ENCODE measurements around the gene PTPN3.

The PTPN3 gene

GRCh38 chr9:109442716-109443115, 55.4 kb downstream of the PTPN3 start:
- no peak overlapping the region for H2AFZ ChIP-seq (ENCODE audit: low read depth, low read length, severe bottlenecking)
- H3F3A ChIP-seq (ENCODE audit: insufficient read depth), result no peaks in the 10 kb centered on the region
- no peaks in the 10 kb centered on the region for H3K9me2 ChIP-seq (replicated peaks; ENCODE audit: insufficient read depth, low read length)
- H3K9me3 ChIP-seq (ENCODE audit: insufficient read depth, low read length), result no peaks in the 10 kb centered on the region
- no peak overlapping the region for H3K27ac ChIP-seq (ENCODE audit: low read depth, low read length)
- TF ChIP-seq EZH2phosphoT487 (conservative IDR thresholded peaks at IDR 0.05; ENCODE audit: low read length) (no peak), CTCF (IDR thresholded peaks at IDR 0.05; ENCODE audit: insufficient read depth, low read length, poor library complexity, severe bottlenecking) (no peak)
- H4K20me1 ChIP-seq (ENCODE audit: low read depth, low read length), result no peaks in the 10 kb centered on the region
- H3K27me3 ChIP-seq (ENCODE audit: low read length), result no peaks in the 10 kb centered on the region
- H3K4me2 ChIP-seq (ENCODE audit: low read depth, low read length, poor library complexity, severe bottlenecking), result no peak overlapping the region
- H3K36me3 ChIP-seq (ENCODE audit: low read length), result no peaks in the 10 kb centered on the region
- H3K79me2 ChIP-seq (ENCODE audit: insufficient read depth, low read length), result no peaks in the 10 kb centered on the region
- no peak overlapping the region for H3K4me3 ChIP-seq (ENCODE audit: insufficient read depth, low read length, poor library complexity, severe bottlenecking)
- no peak overlapping the region for H3K9ac ChIP-seq (ENCODE audit: low read length)

GRCh38 chr9:109441296-109441695, 56.8 kb downstream of the PTPN3 start:
- Histone ChIP-seq H3F3A (ENCODE audit: insufficient read depth) (no peaks in the 10 kb centered on the region), H3K9me3 (ENCODE audit: insufficient read depth, low read length) (no peaks in the 10 kb centered on the region), H3K4me2 (ENCODE audit: low read depth, low read length, poor library complexity, severe bottlenecking) (no peak overlapping the region), H3K36me3 (ENCODE audit: low read length) (no peaks in the 10 kb centered on the region), H3K27me3 (ENCODE audit: low read length) (no peaks in the 10 kb centered on the region), H3K27ac (ENCODE audit: low read depth, low read length) (no peak overlapping the region), H4K20me1 (ENCODE audit: low read depth, low read length) (no peaks in the 10 kb centered on the region), H3K9ac (ENCODE audit: low read length) (no peak overlapping the region), H3K4me3 (ENCODE audit: insufficient read depth, low read length, poor library complexity, severe bottlenecking) (no peak overlapping the region), H3K79me2 (ENCODE audit: insufficient read depth, low read length) (no peaks in the 10 kb centered on the region), H2AFZ (ENCODE audit: low read depth, low read length, severe bottlenecking) (no peak overlapping the region), H3K9me2 (replicated peaks; ENCODE audit: insufficient read depth, low read length) (no peaks in the 10 kb centered on the region)
- TF ChIP-seq CTCF (IDR thresholded peaks at IDR 0.05; ENCODE audit: insufficient read depth, low read length, poor library complexity, severe bottlenecking) (no peak), EZH2phosphoT487 (conservative IDR thresholded peaks at IDR 0.05; ENCODE audit: low read length) (no peak)

GRCh38 chr9:109440797-109441287, 57.3 kb downstream of the PTPN3 start:
- no peak overlapping the region for H3K27ac ChIP-seq (ENCODE audit: low read depth, low read length)
- H2AFZ ChIP-seq (ENCODE audit: low read depth, low read length, severe bottlenecking), result no peak overlapping the region

More at GRCh38 chr9:109440797-109441287, 57.3 kb downstream of the PTPN3 start:
- Histone ChIP-seq H3K79me2 (ENCODE audit: insufficient read depth, low read length) (no peaks in the 10 kb centered on the region), H3K4me3 (ENCODE audit: insufficient read depth, low read length, poor library complexity, severe bottlenecking) (no peak overlapping the region), H3K9me3 (ENCODE audit: insufficient read depth, low read length) (no peaks in the 10 kb centered on the region), H3F3A (ENCODE audit: insufficient read depth) (no peaks in the 10 kb centered on the region), H3K36me3 (ENCODE audit: low read length) (no peaks in the 10 kb centered on the region), H3K27me3 (ENCODE audit: low read length) (no peaks in the 10 kb centered on the region), H3K9me2 (replicated peaks; ENCODE audit: insufficient read depth, low read length) (no peaks in the 10 kb centered on the region), H4K20me1 (ENCODE audit: low read depth, low read length) (no peaks in the 10 kb centered on the region), H3K9ac (ENCODE audit: low read length) (no peak overlapping the region), H3K4me2 (ENCODE audit: low read depth, low read length, poor library complexity, severe bottlenecking) (no peak overlapping the region)
- TF ChIP-seq EZH2phosphoT487 (conservative IDR thresholded peaks at IDR 0.05; ENCODE audit: low read length), result no peak
- peak; percentile 71 for TF ChIP-seq CTCF (IDR thresholded peaks at IDR 0.05; ENCODE audit: insufficient read depth, low read length, poor library complexity, severe bottlenecking)

All from SU-DHL-6 (cell line).